GM12878 (cell line): ENCODE data around the gene MNT. TPM values are rescaled to one million over a fixed set of nuclear protein-coding genes. Genes with fewer than 3 reads are reported as not detected.
A peak's percentile ranks its signal among the peaks of the same experiment; 100 is the strongest.

ENCODE experiments used
- CBX5 ChIP-seq: sonication (generic); IDR thresholded peaks from 2 replicates; pipeline ENCODE4 v1.6.1; 2016; ENCODE audit warnings: low read depth, moderate library complexity, mild to moderate bottlenecking, inconsistent platforms
- CEBPB ChIP-seq, 2 experiments: fragments of 150-350 bp in 1 of 2; IDR thresholded peaks; 2 replicates each; pipeline ENCODE4 v1.6.1; 2012 to 2014; ENCODE audit warnings: low read depth in 2 of 2, low read length in 2 of 2, borderline replicate concordance in 1 of 2, inconsistent platforms in 1 of 2
- HDGF ChIP-seq: fragments of 450-650 bp; IDR thresholded peaks from 2 replicates; pipeline ENCODE4 v1.6.1; 2016; ENCODE audit warnings: antibody characterized with exemption
- HSF1 ChIP-seq: fragments of 150-350 bp; IDR thresholded peaks from 2 replicates; pipeline ENCODE4 v1.6.1; 2014; ENCODE audit warnings: mild to moderate bottlenecking, low read depth, low read length
- KAT2A ChIP-seq: conservative IDR thresholded peaks from 2 replicates; pipeline ENCODE4 v1.6.1; 2011; ENCODE audit warnings: low read depth, low read length; ENCODE audit not compliant: control insufficient read depth
- MYC ChIP-seq: IDR thresholded peaks from 2 replicates; pipeline ENCODE4 v1.6.1; 2011; ENCODE audit warnings: mild to moderate bottlenecking, low read length, moderate library complexity, inconsistent platforms; ENCODE audit not compliant: insufficient read depth, insufficient replicate concordance, insufficient read length, severe bottlenecking
- NFYA ChIP-seq: IDR thresholded peaks from 2 replicates; pipeline ENCODE4 v1.6.1; 2011; ENCODE audit warnings: low read depth, mild to moderate bottlenecking, low read length, improper control_type of control experiment, borderline replicate concordance
- PAX5 ChIP-seq: IDR thresholded peaks from 2 replicates; pipeline ENCODE4 v1.6.1; 2011; ENCODE audit warnings: low read depth, low read length, borderline replicate concordance
- RCOR1 ChIP-seq: conservative IDR thresholded peaks from 2 replicates; pipeline ENCODE4 v1.6.1; 2012; ENCODE audit warnings: low read depth, low read length, improper control_type of control experiment
- RELA ChIP-seq: fragments of 450-650 bp; IDR thresholded peaks from 2 replicates; pipeline ENCODE4 v1.8.0; 2014; ENCODE audit warnings: borderline replicate concordance; ENCODE audit not compliant: partially characterized antibody
- SMAD1 ChIP-seq: fragments of 450-650 bp; IDR thresholded peaks from 2 replicates; pipeline ENCODE4 v1.6.1; 2018; ENCODE audit warnings: mild to moderate bottlenecking, low read depth; ENCODE audit not compliant: partially characterized antibody
- STAT1 ChIP-seq: fragments of 450-650 bp; conservative IDR thresholded peaks from 2 replicates; pipeline ENCODE4 v1.6.1; 2014; ENCODE audit warnings: antibody characterized with exemption, mild to moderate bottlenecking
- SUZ12 ChIP-seq: fragments of 200-600 bp; sonication (generic); IDR thresholded peaks from one replicate; pipeline ENCODE4 v1.6.1; 2018; ENCODE audit warnings: antibody characterized with exemption, mild to moderate bottlenecking; ENCODE audit not compliant: unreplicated experiment
- TARDBP ChIP-seq: IDR thresholded peaks from 2 replicates; pipeline ENCODE4 v1.6.1; 2016; ENCODE audit warnings: borderline replicate concordance
- TCF12 ChIP-seq: IDR thresholded peaks from 2 replicates; pipeline ENCODE4 v1.6.1; 2011; ENCODE audit warnings: low read depth, mild to moderate bottlenecking, low read length
- TCF7 ChIP-seq: IDR thresholded peaks from 2 replicates; pipeline ENCODE4 v1.6.1; 2014; ENCODE audit warnings: antibody characterized with exemption, borderline replicate concordance
- YBX1 ChIP-seq: fragments of 450-650 bp; IDR thresholded peaks from 2 replicates; pipeline ENCODE4 v1.6.1; 2016; ENCODE audit warnings: antibody characterized with exemption
- ZBED1 ChIP-seq: IDR thresholded peaks from 2 replicates; pipeline ENCODE4 v1.6.1; 2016; ENCODE audit warnings: borderline replicate concordance
- ZNF207 ChIP-seq: fragments of 450-650 bp; IDR thresholded peaks from 2 replicates; pipeline ENCODE4 v1.6.1; 2014; ENCODE audit warnings: antibody characterized with exemption, mild to moderate bottlenecking, borderline replicate concordance
- ZSCAN29 ChIP-seq: fragments of 450-650 bp; IDR thresholded peaks from 2 replicates; pipeline ENCODE4 v1.6.1; 2017; ENCODE audit warnings: mild to moderate bottlenecking, moderate library complexity
- polyA plus RNA-seq, 11 experiments: library from polyadenylated mRNA; depleted of rRNA in 4 of 11; unstranded in 6 of 11; stranded (reverse) in 5 of 11; fragments of >200 nt; fragmentation: Nextera tagmentation in 4 of 11; fragmentation: Illumina TruSeq in 1 of 11; extraction: Ambion mirVana in 4 of 11; extraction: Trizol in 1 of 11; gene quantifications; 1 replicate in 1 of 11; 2 replicates in 10 of 11; pipeline versions ENCODE4 v1.2.1 to v1.2.3, GENCODE V29; 2011 to 2016; ENCODE audit warnings: inconsistent platforms in 2 of 11, missing spikeins in 2 of 11, low read depth in 1 of 11
- total RNA-seq, 4 experiments: library from RNA; depleted of rRNA in 3 of 4; stranded (reverse); fragments of >200 nt in 3 of 4; fragmentation: Illumina TruSeq in 1 of 4; extraction: Trizol in 1 of 4; gene quantifications; 2 replicates each; pipeline versions ENCODE4 v1.2.1 to v1.2.3, GENCODE V29; 2013 to 2021
- TF ChIP-seq, protein P1 (sequence below): fragments of 450-650 bp; IDR thresholded peaks from 2 replicates; pipeline ENCODE4 v1.6.1; 2017; ENCODE audit warnings: mild to moderate bottlenecking, moderate library complexity
- TF ChIP-seq, protein P2 (sequence below): fragments of 450-650 bp; IDR thresholded peaks from 2 replicates; pipeline ENCODE4 v1.6.1; 2017; ENCODE audit warnings: mild to moderate bottlenecking

MNT gene
- total and polyA plus RNA-seq, 10 of the 15 experiments (the other 5 are each of a cell fraction or from before 2014, with no cell fraction given): 0.31 to 15.9 (median 3.8) TPM

DNA sequence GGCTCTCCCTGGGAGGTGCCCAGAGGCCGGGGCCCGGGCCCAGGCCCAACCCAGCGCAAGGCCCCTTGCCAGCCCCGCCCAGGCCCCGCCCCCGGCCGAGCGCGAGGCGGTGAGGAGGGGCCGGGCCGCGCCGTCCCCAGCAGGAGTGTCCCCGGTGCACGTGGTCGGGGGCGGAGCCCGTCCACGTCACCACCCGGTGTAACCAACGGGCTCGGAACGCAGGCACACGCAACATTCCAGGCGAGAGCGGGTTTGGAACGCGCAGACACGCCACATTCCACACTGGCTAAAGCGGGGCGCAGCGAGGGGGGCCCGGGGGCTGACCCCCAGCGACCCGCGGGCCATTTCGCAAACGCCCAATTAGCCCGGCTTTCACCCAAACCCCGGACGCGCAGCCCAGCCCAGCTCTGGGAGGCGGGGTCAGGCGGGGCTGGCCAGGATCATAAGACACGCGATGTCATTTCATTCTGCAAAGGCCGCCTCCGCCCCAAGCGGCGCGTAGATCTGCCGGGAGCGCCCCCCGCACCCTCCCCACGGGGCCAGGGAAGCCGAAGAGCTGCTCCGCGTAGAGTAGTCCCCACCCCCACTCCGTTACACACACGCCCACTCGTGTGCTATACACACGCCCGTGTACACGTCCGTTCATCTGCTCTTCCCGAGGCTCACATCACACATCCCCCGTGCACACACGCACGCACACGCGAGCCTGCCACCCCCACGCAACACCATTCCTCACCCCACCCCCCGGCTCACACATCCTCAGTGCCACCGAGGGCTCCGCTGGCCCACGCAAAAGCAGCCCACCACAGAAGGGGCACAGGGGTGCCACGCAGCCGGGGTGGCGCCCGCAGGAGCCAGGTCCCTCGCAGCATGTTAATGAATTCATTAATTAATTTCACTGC, 1.0 kb downstream of the MNT start (continued):
- TF ChIP-seq, protein P1, sequence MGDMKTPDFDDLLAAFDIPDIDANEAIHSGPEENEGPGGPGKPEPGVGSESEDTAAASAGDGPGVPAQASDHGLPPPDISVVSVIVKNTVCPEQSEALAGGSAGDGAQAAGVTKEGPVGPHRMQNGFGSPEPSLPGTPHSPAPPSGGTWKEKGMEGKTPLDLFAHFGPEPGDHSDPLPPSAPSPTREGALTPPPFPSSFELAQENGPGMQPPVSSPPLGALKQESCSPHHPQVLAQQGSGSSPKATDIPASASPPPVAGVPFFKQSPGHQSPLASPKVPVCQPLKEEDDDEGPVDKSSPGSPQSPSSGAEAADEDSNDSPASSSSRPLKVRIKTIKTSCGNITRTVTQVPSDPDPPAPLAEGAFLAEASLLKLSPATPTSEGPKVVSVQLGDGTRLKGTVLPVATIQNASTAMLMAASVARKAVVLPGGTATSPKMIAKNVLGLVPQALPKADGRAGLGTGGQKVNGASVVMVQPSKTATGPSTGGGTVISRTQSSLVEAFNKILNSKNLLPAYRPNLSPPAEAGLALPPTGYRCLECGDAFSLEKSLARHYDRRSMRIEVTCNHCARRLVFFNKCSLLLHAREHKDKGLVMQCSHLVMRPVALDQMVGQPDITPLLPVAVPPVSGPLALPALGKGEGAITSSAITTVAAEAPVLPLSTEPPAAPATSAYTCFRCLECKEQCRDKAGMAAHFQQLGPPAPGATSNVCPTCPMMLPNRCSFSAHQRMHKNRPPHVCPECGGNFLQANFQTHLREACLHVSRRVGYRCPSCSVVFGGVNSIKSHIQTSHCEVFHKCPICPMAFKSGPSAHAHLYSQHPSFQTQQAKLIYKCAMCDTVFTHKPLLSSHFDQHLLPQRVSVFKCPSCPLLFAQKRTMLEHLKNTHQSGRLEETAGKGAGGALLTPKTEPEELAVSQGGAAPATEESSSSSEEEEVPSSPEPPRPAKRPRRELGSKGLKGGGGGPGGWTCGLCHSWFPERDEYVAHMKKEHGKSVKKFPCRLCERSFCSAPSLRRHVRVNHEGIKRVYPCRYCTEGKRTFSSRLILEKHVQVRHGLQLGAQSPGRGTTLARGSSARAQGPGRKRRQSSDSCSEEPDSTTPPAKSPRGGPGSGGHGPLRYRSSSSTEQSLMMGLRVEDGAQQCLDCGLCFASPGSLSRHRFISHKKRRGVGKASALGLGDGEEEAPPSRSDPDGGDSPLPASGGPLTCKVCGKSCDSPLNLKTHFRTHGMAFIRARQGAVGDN: peak; percentile 64; the same call in 1 of the 2 replicates
- TF ChIP-seq HDGF (peak; percentile 89; the same call in 1 of the 2 replicates), RELA (no peak), SUZ12 (no peak), CEBPB (IDR thresholded peaks at IDR 0.05; ENCODE audit: borderline replicate concordance in 1 of 2, low read depth in 2 of 2, low read length in 2 of 2) (no peak), SMAD1 (no peak), STAT1 (no peak), RCOR1 (no peak), ZBED1 (no peak), KAT2A (no peak), NFYA (no peak), TCF12 (peak; percentile 26; the same call in 1 of the 2 replicates), PAX5 (no peak; the same call in 1 of the 2 replicates), YBX1 (no peak), TARDBP (no peak), TCF7 (no peak), MYC (peak; percentile 14), HSF1 (no peak), ZNF207 (peak; percentile 80), CBX5 (no peak), ZSCAN29 (no peak)
- TF ChIP-seq, protein P2, sequence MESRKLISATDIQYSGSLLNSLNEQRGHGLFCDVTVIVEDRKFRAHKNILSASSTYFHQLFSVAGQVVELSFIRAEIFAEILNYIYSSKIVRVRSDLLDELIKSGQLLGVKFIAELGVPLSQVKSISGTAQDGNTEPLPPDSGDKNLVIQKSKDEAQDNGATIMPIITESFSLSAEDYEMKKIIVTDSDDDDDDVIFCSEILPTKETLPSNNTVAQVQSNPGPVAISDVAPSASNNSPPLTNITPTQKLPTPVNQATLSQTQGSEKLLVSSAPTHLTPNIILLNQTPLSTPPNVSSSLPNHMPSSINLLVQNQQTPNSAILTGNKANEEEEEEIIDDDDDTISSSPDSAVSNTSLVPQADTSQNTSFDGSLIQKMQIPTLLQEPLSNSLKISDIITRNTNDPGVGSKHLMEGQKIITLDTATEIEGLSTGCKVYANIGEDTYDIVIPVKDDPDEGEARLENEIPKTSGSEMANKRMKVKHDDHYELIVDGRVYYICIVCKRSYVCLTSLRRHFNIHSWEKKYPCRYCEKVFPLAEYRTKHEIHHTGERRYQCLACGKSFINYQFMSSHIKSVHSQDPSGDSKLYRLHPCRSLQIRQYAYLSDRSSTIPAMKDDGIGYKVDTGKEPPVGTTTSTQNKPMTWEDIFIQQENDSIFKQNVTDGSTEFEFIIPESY: no peak
